ENCODE measurements around the gene MTFP1.

The MTFP1 gene

GRCh38 chr22:30397656-30398635 lies 27.6 kb upstream of the MTFP1 start:
- no peak for TF ChIP-seq FOXP2 (optimal IDR thresholded peaks at IDR 0.05; ENCODE audit: borderline replicate concordance, extremely low read depth, extremely low read length, insufficient read depth)
- TF ChIP-seq SIN3A (IDR thresholded peaks at IDR 0.05; ENCODE audit: borderline replicate concordance, insufficient read depth, low read length) = no peak
- no peak for TF ChIP-seq REST (IDR thresholded peaks at IDR 0.05; ENCODE audit: insufficient read depth in 1 of 2, low read depth in 2 of 2, low read length in 2 of 2)
- no peak for TF ChIP-seq POLR2AphosphoS5 (IDR thresholded peaks at IDR 0.05; ENCODE audit: low read depth, low read length)
- no peak for TF ChIP-seq TAF1 (IDR thresholded peaks at IDR 0.05; ENCODE audit: borderline replicate concordance, insufficient read depth, low read length)

GRCh38 chr22:30398685-30399680 lies 26.6 kb upstream of the MTFP1 start:
- TF ChIP-seq SIN3A (IDR thresholded peaks at IDR 0.05; ENCODE audit: borderline replicate concordance, insufficient read depth, low read length) = no peak
- no peak for TF ChIP-seq REST (IDR thresholded peaks at IDR 0.05; ENCODE audit: insufficient read depth in 1 of 2, low read depth in 2 of 2, low read length in 2 of 2)
- no peak for TF ChIP-seq TAF1 (IDR thresholded peaks at IDR 0.05; ENCODE audit: borderline replicate concordance, insufficient read depth, low read length)
- no peak for TF ChIP-seq FOXP2 (optimal IDR thresholded peaks at IDR 0.05; ENCODE audit: borderline replicate concordance, extremely low read depth, extremely low read length, insufficient read depth)
- no peak for TF ChIP-seq POLR2AphosphoS5 (IDR thresholded peaks at IDR 0.05; ENCODE audit: low read depth, low read length)

GRCh38 chr22:30399718-30400117 lies 25.9 kb upstream of the MTFP1 start:
- no peak for TF ChIP-seq POLR2AphosphoS5 (IDR thresholded peaks at IDR 0.05; ENCODE audit: low read depth, low read length)
- no peak for TF ChIP-seq TAF1 (IDR thresholded peaks at IDR 0.05; ENCODE audit: borderline replicate concordance, insufficient read depth, low read length)
- TF ChIP-seq SIN3A (IDR thresholded peaks at IDR 0.05; ENCODE audit: borderline replicate concordance, insufficient read depth, low read length) = no peak
- no peak for TF ChIP-seq REST (IDR thresholded peaks at IDR 0.05; ENCODE audit: insufficient read depth in 1 of 2, low read depth in 2 of 2, low read length in 2 of 2)
- no peak for TF ChIP-seq FOXP2 (optimal IDR thresholded peaks at IDR 0.05; ENCODE audit: borderline replicate concordance, extremely low read depth, extremely low read length, insufficient read depth)

GRCh38 chr22:30400159-30400558 lies 25.4 kb upstream of the MTFP1 start:
- TF ChIP-seq FOXP2 (optimal IDR thresholded peaks at IDR 0.05; ENCODE audit: borderline replicate concordance, extremely low read depth, extremely low read length, insufficient read depth) (no peak), REST (IDR thresholded peaks at IDR 0.05; ENCODE audit: insufficient read depth in 1 of 2, low read depth in 2 of 2, low read length in 2 of 2) (no peak), POLR2AphosphoS5 (IDR thresholded peaks at IDR 0.05; ENCODE audit: low read depth, low read length) (no peak), TAF1 (IDR thresholded peaks at IDR 0.05; ENCODE audit: borderline replicate concordance, insufficient read depth, low read length) (no peak), SIN3A (IDR thresholded peaks at IDR 0.05; ENCODE audit: borderline replicate concordance, insufficient read depth, low read length) (no peak)

All from PFSK-1 (cell line).